GM23338 (cell line): ENCODE data around the gene LAMC2. TPM values are rescaled to one million over a fixed set of nuclear protein-coding genes. Genes with fewer than 3 reads are reported as not detected.

ENCODE experiments used
- ATAC-seq: fragments of 200-7000 bp; cut with Tn5 transposase; 3 replicates; pipeline ENCODE4 v1.9.1; 2020
- DNase-seq: peaks from one replicate; pipeline ENCODE4 v3.0.0-alpha.2; 2015; ENCODE audit warnings: low spot score
- H2AFZ ChIP-seq: fragments of 200-600 bp; sonication (generic); 2 replicates; pipeline ENCODE4 v1.8.0; 2016; ENCODE audit warnings: antibody characterized with exemption, mild to moderate bottlenecking, moderate library complexity
- H3F3A ChIP-seq: fragments of 200-600 bp; sonication (generic); replicated peaks from 2 replicates; pipeline ENCODE4 v1.8.0; 2017; ENCODE audit warnings: antibody characterized with exemption, mixed run types, low read depth
- H3K27ac ChIP-seq: fragments of 200-600 bp; sonication (generic); 2 replicates; pipeline ENCODE4 v1.6.1; 2016; ENCODE audit warnings: low read depth
- H3K27me3 ChIP-seq: fragments of 200-600 bp; sonication (generic); 2 replicates; pipeline ENCODE4 v1.8.0; 2016; ENCODE audit warnings: mild to moderate bottlenecking, mixed run types, moderate library complexity; ENCODE audit not compliant: insufficient read depth
- H3K36me3 ChIP-seq: fragments of 200-600 bp; sonication (generic); 2 replicates; pipeline ENCODE4 v1.8.0; 2016; ENCODE audit warnings: mild to moderate bottlenecking; ENCODE audit not compliant: insufficient read depth
- H3K4me1 ChIP-seq: fragments of 200-600 bp; sonication (generic); 2 replicates; pipeline ENCODE4 v1.8.0; 2016; ENCODE audit warnings: mild to moderate bottlenecking, moderate library complexity; ENCODE audit not compliant: insufficient read depth
- H3K4me2 ChIP-seq: fragments of 200-600 bp; sonication (generic); 2 replicates; pipeline ENCODE4 v1.7.1; 2017; ENCODE audit warnings: mixed run types
- H3K4me3 ChIP-seq: fragments of 200-600 bp; sonication (generic); 2 replicates; pipeline ENCODE4 v1.6.1; 2016; ENCODE audit warnings: mixed run types
- H3K79me2 ChIP-seq: fragments of 200-600 bp; sonication (generic); replicated peaks from 2 replicates; pipeline ENCODE4 v1.8.0; 2017; ENCODE audit warnings: mild to moderate bottlenecking; ENCODE audit not compliant: insufficient read depth
- H3K9me2 ChIP-seq: fragments of 200-600 bp; sonication (generic); 2 replicates; pipeline ENCODE4 v1.8.0; 2017; ENCODE audit not compliant: insufficient read depth
- H4K20me1 ChIP-seq: fragments of 200-600 bp; sonication (generic); replicated peaks from 2 replicates; pipeline ENCODE4 v1.8.0; 2017; ENCODE audit warnings: mild to moderate bottlenecking; ENCODE audit not compliant: insufficient read depth
- H3K27ac Mint-ChIP-seq: 2 replicates; pipeline ENCODE4 v1.8.0; 2020; ENCODE audit warnings: inconsistent platforms, mild to moderate bottlenecking, moderate library complexity, mixed read lengths
- H3K27me3 Mint-ChIP-seq: 3 replicates; pipeline ENCODE4 v1.8.0; 2022; ENCODE audit warnings: low read depth, mild to moderate bottlenecking, moderate library complexity, mixed read lengths, inconsistent platforms; ENCODE audit not compliant: insufficient read depth, poor library complexity
- H3K36me3 Mint-ChIP-seq: 3 replicates; pipeline ENCODE4 v1.8.0; 2021; ENCODE audit warnings: low read depth, mild to moderate bottlenecking, inconsistent platforms, moderate library complexity, mixed read lengths
- H3K4me1 Mint-ChIP-seq: 3 replicates; pipeline ENCODE4 v1.8.0; 2020; ENCODE audit warnings: mild to moderate bottlenecking, inconsistent platforms, mixed read lengths
- H3K4me3 Mint-ChIP-seq: 3 replicates; pipeline ENCODE4 v1.8.0; 2021; ENCODE audit warnings: moderate library complexity, mild to moderate bottlenecking, inconsistent platforms, mixed read lengths
- H3K9me3 Mint-ChIP-seq: 3 replicates; pipeline ENCODE4 v1.8.0; 2020; ENCODE audit warnings: moderate library complexity, mild to moderate bottlenecking, inconsistent platforms, mixed read lengths
- CREB1 ChIP-seq: fragments of 250-450 bp; sonication (Bioruptor Pico); IDR thresholded peaks from 2 replicates; pipeline ENCODE4 v1.5.0; 2020; ENCODE audit warnings: low read depth, mild to moderate bottlenecking, moderate library complexity
- CTCF ChIP-seq, 2 experiments: fragments of 200-600 bp in 1 of 2; sonication (generic) in 1 of 2; conservative IDR thresholded peaks; 2 replicates each; pipeline versions ENCODE4 v1.5.1 to v1.6.1; 2016 to 2017; ENCODE audit warnings: antibody characterized with exemption in 2 of 2, low read depth in 2 of 2, mild to moderate bottlenecking in 2 of 2, moderate library complexity in 1 of 2
- EZH2phosphoT487 ChIP-seq: fragments of 200-600 bp; sonication (generic); IDR thresholded peaks from one replicate; pipeline ENCODE4 v1.8.1; 2018; ENCODE audit warnings: antibody characterized with exemption; ENCODE audit not compliant: unreplicated experiment
- ZNF462 ChIP-seq: fragments of 250-450 bp; sonication (Bioruptor Pico); IDR thresholded peaks from 2 replicates; pipeline ENCODE4 v1.5.0; 2020; ENCODE audit warnings: mild to moderate bottlenecking, moderate library complexity
- polyA plus RNA-seq: library from polyadenylated mRNA; unstranded; fragments of >200 nt; fragmentation: Nextera tagmentation; extraction: Ambion mirVana; gene quantifications from 2 replicates; pipeline ENCODE4 v1.2.1, GENCODE V29; 2016
- total RNA-seq: library from RNA; depleted of rRNA; stranded (reverse); fragments of >200 nt; shearing (Covaris generic); gene quantifications from 2 replicates; pipeline ENCODE4 v1.2.3, GENCODE V29; 2014

Gene LAMC2
- total and polyA plus RNA-seq, 2 experiments from 2014 or later: 4.3 to 19.5 TPM

GRCh38 chr1:183272390-183272848 lies 86.4 kb downstream of the LAMC2 start (continued):
- TF ChIP-seq ZNF462 (CRISPR knock-in tag) (no peak), CREB1 (CRISPR knock-in tag) (no peak), CTCF (conservative IDR thresholded peaks at IDR 0.05; ENCODE audit: low read depth in 2 of 2) (no peak)

GRCh38 chr1:183273300-183273699 lies 87.2 kb downstream of the LAMC2 start:
- H3K9me2 ChIP-seq: no peaks in the 10 kb centered on the region
- no peaks in the 10 kb centered on the region for H3K27me3 Mint-ChIP-seq

More at GRCh38 chr1:183273300-183273699, 87.2 kb downstream of the LAMC2 start:
- Histone ChIP-seq H3K36me3 (no peaks in the 10 kb centered on the region), H4K20me1 (no peaks in the 10 kb centered on the region), H3K4me2 (no peak overlapping the region), H3K27ac (no peak overlapping the region), H3K79me2 (no peaks in the 10 kb centered on the region), H2AFZ (no peak overlapping the region), H3K27me3 (no peaks in the 10 kb centered on the region), H3F3A (no peaks in the 10 kb centered on the region), H3K4me3 (no peak overlapping the region), H3K4me1 (peaks cover 4% of the 10 kb centered on the region)
- Mint-ChIP-seq H3K36me3 (no peaks in the 10 kb centered on the region), H3K27ac (no peak overlapping the region), H3K9me3 (no peaks in the 10 kb centered on the region), H3K4me1 (peaks cover 8% of the 10 kb centered on the region), H3K4me3 (no peak overlapping the region)
- DNase-seq: no peak
- no peak for ATAC-seq
- TF ChIP-seq EZH2phosphoT487: no peak
- TF ChIP-seq ZNF462 (CRISPR knock-in tag): no peak
